HG03196 (cell line): ENCODE data around the gene FBXO4.
"Not testable (repeated sequence)": the region's sequence is repeated elsewhere in the genome, so short reads cannot be mapped to it uniquely, and the experiment has no call there.

ENCODE experiments used
- ATAC-seq: cut with Tn5 transposase; IDR thresholded peaks from one replicate; pipeline ENCODE4 v1.9.1; 2021; ENCODE audit not compliant: unreplicated experiment

FBXO4 gene

DNA sequence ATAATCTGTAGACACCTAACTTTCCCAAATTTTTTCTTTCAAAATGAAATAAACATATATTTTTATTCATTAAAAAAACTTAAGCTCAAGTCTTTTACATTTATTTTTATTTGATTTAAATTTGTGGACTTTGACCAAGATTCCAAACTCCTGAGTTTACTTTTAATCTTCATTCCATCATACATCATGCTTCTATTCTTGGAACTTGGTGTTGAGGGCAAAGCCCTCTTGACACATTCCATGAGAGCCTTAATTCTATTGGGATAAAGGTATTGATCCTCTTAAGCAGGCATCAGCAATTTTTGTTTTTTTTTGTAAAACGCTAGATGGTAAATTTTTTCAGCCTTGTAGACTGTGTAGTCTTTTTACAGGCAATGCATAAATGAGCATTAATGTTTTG lies 53.6 kb downstream of the FBXO4 start:
- no peak for ATAC-seq

DNA sequence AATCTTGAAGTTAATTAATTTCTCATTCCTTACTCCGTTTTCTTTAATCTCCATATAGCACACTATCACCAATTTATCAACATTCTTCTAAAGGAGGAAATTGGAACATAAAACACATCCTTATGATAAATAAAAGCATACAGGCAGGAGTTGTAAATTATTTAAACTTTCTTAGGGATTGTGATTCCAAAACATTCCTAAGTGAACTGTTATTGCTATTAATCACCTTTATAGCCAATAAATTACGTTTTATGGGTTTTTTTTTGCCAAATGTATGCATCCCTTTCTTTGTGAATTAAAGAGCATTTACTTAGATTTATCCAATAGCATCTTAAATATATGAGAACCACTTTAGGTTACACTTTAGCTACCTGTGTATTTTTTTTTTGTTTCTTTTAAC lies 55.3 kb downstream of the FBXO4 start:
- ATAC-seq = no peak

DNA sequence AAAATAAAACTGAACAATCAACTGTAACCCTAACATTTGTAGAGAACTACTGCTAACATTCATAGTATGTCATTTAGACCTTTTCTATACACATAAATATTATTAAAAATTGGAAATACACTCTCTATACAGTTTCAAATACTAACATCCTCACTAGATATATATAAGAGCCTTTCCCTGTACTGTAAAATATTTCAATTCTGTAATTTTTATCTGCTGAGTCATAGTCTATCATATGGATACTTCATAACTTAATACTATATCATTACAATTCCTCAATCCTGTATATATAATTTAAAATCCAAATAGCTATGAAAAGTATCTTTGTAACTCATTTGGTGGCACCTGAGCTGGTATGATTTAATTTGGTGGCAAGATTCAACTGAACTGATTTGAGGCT lies 55.8 kb downstream of the FBXO4 start:
- ATAC-seq = no peak

DNA sequence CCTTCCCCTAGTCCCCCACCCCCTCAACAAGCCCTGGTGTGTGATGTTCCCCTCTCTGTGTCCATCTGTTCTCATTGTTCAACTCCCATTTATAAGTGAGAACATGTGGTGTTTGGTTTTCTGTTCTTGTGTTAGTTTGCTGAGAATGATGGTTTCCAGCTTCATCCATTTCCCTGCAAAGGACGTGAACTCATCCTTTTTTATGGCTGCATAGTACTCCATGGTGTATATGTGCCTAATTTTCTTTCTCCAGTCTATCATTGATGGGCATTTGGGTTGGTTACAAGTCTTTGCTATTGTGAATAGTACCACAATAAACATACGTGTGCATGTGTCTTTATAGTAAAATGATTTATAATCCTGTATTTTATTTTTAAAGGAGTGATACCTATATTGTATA lies 57.8 kb downstream of the FBXO4 start:
- not testable (repeated sequence) for ATAC-seq

DNA sequence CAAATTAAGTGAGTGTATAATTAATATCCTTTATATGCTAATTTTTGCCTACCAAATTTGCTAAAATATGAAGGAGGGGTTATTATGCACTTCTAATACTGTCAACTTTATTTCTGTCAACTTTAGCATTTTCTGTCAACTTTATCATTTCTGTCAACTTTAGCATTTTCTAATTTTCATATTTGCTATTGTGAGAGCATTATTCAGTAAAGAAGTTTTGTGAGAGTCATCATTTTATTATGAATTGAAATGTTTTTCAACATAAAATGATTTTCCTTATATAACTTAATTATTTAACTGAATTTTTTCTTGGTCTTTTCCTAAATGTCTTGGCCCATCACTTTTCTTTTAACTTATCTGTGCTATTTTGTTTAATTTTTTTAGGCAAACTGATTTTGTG lies 58.2 kb downstream of the FBXO4 start:
- ATAC-seq = no peak

DNA sequence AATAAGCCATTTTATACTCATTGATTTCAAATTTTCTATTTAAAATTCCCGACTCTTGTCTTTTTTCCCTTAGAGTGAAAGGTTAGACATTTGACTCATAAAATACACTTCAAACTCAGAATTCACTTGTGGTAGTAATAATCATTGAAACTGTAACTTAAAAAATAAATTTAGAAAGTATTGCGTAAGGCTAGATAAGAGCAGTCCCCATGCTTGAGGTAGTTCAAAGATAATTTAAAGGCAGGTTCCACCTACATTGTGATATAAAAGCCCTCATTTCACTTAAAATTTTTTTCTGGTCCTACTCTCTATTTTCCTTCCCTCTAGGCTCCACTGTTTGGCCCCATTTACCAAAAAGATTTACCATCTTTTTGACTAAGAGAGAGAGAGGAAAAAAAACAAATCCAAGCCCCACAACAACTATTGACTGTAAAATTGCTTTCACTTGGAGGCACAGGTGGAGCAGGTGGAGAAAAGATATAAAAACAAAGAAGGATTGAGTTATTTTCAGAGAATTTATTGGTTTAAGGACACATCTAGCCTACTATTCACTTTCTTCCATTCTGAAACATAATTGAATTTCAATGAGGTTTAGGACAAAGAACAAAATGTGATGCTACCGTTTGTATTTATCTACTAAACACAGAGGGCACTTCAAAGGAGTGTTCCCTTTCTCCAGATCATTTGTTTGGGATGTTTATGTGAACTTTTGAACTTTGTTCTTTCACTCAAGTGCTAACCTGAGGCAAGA lies 61.0 kb downstream of the FBXO4 start:
- no peak for ATAC-seq
